ENCODE results near the gene SLC7A6.

Gene SLC7A6

GRCh38 chr16:68348639-68349445 is 84.5 kb downstream of the SLC7A6 start:
- H3K4me3 ChIP-seq (ENCODE audit: low read depth, low read length) = no peak overlapping the region
- DNase-seq (ENCODE audit: low read depth) = no peak
- TF ChIP-seq CTCF (conservative IDR thresholded peaks at IDR 0.05; ENCODE audit: low read depth, low read length) = no peak

- no peak overlapping the region for H3K4me3 ChIP-seq (ENCODE audit: low read depth, low read length)
- no peak for DNase-seq (ENCODE audit: low read depth)
- TF ChIP-seq CTCF (conservative IDR thresholded peaks at IDR 0.05; ENCODE audit: low read depth, low read length) = no peak
These were observed 85.6 kb downstream of the SLC7A6 start for GRCh38 chr16:68349838-68350410.

GRCh38 chr16:68350813-68351350 is 86.6 kb downstream of the SLC7A6 start:
- DNase-seq (ENCODE audit: low read depth) = no peak
- H3K4me3 ChIP-seq (ENCODE audit: low read depth, low read length) = no peak overlapping the region
- TF ChIP-seq CTCF (conservative IDR thresholded peaks at IDR 0.05; ENCODE audit: low read depth, low read length) = no peak

Measured in choroid plexus epithelial cell (primary cell).